ENCODE measurements around the gene NOP53. TPM values are rescaled to one million over a fixed set of nuclear protein-coding genes. Genes with fewer than 3 reads are reported as not detected.
A peak's percentile ranks its signal among the peaks of the same experiment; 100 is the strongest.
"Not testable (repeated sequence)": the region's sequence is repeated elsewhere in the genome, so short reads cannot be mapped to it uniquely, and the experiment has no call there.

The NOP53 gene
- total and polyA plus RNA-seq, 8 donors: 297 to 576 (median 392) TPM

DNA sequence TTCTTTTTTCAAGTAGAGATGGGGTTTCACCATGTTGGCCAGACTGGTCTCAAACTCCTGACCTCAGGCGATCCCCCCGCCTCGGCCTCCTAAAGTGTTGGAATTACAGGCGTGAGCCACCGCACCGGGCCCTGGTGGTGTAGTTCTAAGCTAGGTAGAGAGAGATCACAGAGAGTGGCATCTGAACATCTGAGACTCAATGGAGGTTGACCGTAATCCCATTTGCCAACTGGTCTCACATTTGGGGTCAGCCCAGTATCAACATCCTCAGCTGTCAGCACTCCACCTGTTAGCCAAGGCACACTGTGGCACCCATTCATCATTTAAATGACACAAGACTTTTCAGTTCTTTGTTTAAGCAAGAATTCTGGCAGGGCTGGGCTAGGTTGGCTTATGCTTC lies 41.2 kb downstream of the NOP53 start:
- FAIRE-seq (no peak), DNase-seq (no peak), ATAC-seq (no peak)
- WGBS, 2 donors: 95% methylated on average over 7 of the region's 7 CpGs
- TF ChIP-seq, protein P1, sequence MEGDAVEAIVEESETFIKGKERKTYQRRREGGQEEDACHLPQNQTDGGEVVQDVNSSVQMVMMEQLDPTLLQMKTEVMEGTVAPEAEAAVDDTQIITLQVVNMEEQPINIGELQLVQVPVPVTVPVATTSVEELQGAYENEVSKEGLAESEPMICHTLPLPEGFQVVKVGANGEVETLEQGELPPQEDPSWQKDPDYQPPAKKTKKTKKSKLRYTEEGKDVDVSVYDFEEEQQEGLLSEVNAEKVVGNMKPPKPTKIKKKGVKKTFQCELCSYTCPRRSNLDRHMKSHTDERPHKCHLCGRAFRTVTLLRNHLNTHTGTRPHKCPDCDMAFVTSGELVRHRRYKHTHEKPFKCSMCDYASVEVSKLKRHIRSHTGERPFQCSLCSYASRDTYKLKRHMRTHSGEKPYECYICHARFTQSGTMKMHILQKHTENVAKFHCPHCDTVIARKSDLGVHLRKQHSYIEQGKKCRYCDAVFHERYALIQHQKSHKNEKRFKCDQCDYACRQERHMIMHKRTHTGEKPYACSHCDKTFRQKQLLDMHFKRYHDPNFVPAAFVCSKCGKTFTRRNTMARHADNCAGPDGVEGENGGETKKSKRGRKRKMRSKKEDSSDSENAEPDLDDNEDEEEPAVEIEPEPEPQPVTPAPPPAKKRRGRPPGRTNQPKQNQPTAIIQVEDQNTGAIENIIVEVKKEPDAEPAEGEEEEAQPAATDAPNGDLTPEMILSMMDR (IDR thresholded peaks at IDR 0.05): no peak
- intact Hi-C loops (cut with DNase I): loop anchor here in 2 of 3 donors (2.0 to 10.0 kb wide), 2 partner anchors 22 to 72 kb away; partner anchors contain the start of gene EHD2 (in 2 of the 2)
- peaks cover 0 to 5% (median 0%) of the 10 kb centered on the region in 3 donors for H3K4me1 ChIP-seq
- no peak overlapping the region for H3K4me3 ChIP-seq
- no peaks in the 10 kb centered on the region for H3K27me3 ChIP-seq
- peaks cover 0 to 8% (median 0%) of the 10 kb centered on the region in 3 donors for H3K36me3 ChIP-seq
- no peak overlapping the region for H3K27ac ChIP-seq
- H3K9me3 ChIP-seq: no peaks in the 10 kb centered on the region

DNA sequence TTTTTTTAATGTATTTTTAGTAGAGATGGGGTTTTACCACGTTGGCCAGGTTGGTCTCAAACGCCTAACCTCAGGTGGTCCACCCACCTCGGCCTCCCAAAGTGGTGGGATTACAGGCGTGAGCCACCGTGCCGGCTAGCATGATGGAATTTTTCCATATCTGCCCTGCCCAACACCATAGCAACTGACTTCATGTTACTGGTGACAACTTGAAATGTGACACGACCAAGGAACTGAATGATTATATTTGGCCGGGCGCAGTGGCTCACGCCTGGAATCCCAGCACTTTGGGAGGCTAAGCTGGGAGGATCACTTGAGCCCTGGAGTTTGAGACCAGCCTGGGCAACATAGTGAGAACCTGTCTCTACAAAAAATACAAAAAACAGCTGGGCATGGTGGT lies 42.0 kb downstream of the NOP53 start:
- not testable (repeated sequence) for DNase-seq, H3K4me3 ChIP-seq, FAIRE-seq, H3K27ac ChIP-seq, H3K9me3 ChIP-seq, H3K36me3 ChIP-seq, H3K4me1 ChIP-seq, H3K27me3 ChIP-seq, ATAC-seq
- 76 to 81% methylated on average over 10 of the region's 10 CpGs for WGBS, 2 donors
- intact Hi-C loops (cut with DNase I): loop anchor here in 2 of 3 donors (2.0 to 10.0 kb wide), 2 partner anchors 23 to 73 kb away; partner anchors contain the start of gene EHD2 (in 2 of the 2)

- intact Hi-C loops (cut with DNase I): loop anchor here in 2 of 3 donors (10.0 kb wide), 1 partner anchor 75 kb away; the partner anchor contains the start of gene EHD2 (in 2 of the 2)
- H3K27me3 ChIP-seq, H3K36me3 ChIP-seq, H3K4me1 ChIP-seq, ATAC-seq, H3K4me3 ChIP-seq, H3K9me3 ChIP-seq, H3K27ac ChIP-seq, DNase-seq, FAIRE-seq: not testable (repeated sequence)
- WGBS, 2 donors: 82 to 88% methylated on average over 13 of the region's 13 CpGs
Observed at GRCh38 chr19:47789811-47790210, 44.5 kb downstream of the NOP53 start.

DNA sequence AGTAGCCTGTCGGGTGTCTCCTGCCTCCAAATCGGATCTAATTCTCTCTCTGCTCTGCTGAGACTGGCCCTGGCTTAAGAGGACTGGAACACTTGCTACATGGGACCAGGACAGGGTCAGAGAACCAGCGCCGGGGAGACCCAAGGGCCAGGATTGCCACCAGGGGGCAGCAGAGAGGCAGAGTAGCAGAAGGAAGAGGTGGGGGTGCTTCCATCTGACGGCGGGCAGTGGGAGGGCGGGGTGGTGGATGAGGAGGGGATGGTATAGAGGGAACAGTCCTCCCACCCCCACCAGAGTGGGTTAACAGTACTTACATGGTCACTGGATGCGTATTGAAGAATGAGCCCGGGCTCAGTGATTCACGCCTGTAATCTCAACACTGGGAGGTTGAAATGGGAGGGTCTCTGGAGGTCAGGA lies 45.1 kb downstream of the NOP53 start:
- no peak overlapping the region for H3K27ac ChIP-seq
- no peaks in the 10 kb centered on the region for H3K27me3 ChIP-seq
- no peak for FAIRE-seq
- WGBS, 2 donors: 8 to 9% methylated on average over 10 of the region's 10 CpGs
- peaks cover 0 to 5% (median 0%) of the 10 kb centered on the region in 3 donors for H3K36me3 ChIP-seq
- peak; percentile 70 to 98 (median 86) for DNase-seq
- TF ChIP-seq, protein P1 (IDR thresholded peaks at IDR 0.05): peak; percentile 55 to 76 (median 70)
- H3K9me3 ChIP-seq: no peaks in the 10 kb centered on the region
- no peak overlapping the region for H3K4me3 ChIP-seq
- intact Hi-C loops (cut with DNase I): no loop called here
- peak; percentile 84 to 88 (median 84) for ATAC-seq
- no peaks in the 10 kb centered on the region for H3K4me1 ChIP-seq

DNA sequence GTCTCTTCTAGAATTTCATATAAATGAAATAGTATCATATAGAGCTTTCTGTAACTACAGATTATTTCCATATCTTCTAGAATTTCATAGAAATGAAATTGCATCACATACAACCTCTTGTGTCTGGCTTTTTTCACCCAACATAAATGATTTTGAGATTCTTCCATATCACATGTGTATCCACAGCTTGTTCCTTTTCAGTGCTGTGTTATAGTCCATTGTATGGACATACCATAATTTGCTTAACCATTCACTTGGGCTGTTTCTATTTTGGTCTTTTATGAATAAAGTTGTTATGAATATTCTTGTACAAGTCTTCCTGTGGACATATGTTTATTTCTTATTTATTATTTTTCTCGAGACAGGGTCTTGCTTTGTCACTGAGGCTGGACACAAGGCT lies 47.3 kb downstream of the NOP53 start:
- WGBS, 2 donors: 96 to 97% methylated on average over 1 of the region's 1 CpG
- intact Hi-C loops (cut with DNase I): no loop called here
- Histone ChIP-seq H3K27me3 (no peaks in the 10 kb centered on the region), H3K36me3 (no peaks in the 10 kb centered on the region), H3K4me1 (no peaks in the 10 kb centered on the region), H3K4me3 (no peak overlapping the region), H3K9me3 (no peaks in the 10 kb centered on the region), H3K27ac (no peak overlapping the region)
- ATAC-seq (no peak), FAIRE-seq (no peak), DNase-seq (no peak)
- TF ChIP-seq, protein P1 (IDR thresholded peaks at IDR 0.05): no peak

DNA sequence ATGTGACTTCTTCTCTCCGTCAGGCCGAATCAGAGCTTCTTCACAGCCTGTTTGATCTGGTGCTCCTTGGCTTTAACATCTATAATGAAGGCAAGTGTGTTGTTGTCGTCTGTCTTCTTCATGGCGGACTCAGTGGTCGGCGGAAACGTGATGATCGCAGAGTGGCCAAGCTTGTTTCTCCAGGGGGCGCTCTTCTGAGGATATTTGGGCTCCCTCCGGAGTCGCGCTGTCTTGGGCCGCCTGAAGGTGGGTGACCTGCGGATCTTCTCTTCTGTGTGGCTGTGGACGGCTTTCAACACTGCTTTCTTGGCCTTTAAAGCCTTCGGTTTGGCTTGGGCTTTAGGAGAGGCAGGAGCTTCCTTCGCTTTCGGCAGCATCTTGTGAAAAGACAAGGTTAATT lies 49.2 kb downstream of the NOP53 start:
- intact Hi-C loops (cut with DNase I): no loop called here
- no peak for DNase-seq
- H3K9me3 ChIP-seq: no peaks in the 10 kb centered on the region
- 78 to 80% methylated on average over 18 of the region's 18 CpGs for WGBS, 2 donors
- no peaks in the 10 kb centered on the region for H3K4me1 ChIP-seq
- H3K27me3 ChIP-seq: no peaks in the 10 kb centered on the region
- no peak overlapping the region for H3K4me3 ChIP-seq
- FAIRE-seq: no peak
- H3K36me3 ChIP-seq: no peaks in the 10 kb centered on the region
- ATAC-seq: no peak
- TF ChIP-seq, protein P1 (IDR thresholded peaks at IDR 0.05): no peak
- no peak overlapping the region for H3K27ac ChIP-seq

Data from pancreas (tissue), 10 donors.